HG03442 (cell line): ENCODE measurements around the gene COL9A3.

Experiments
- ATAC-seq: cut with Tn5 transposase; IDR thresholded peaks from one replicate; pipeline ENCODE4 v1.9.1; 2021; ENCODE audit warnings: mild to moderate bottlenecking, moderate library complexity; ENCODE audit not compliant: unreplicated experiment

The COL9A3 gene

DNA sequence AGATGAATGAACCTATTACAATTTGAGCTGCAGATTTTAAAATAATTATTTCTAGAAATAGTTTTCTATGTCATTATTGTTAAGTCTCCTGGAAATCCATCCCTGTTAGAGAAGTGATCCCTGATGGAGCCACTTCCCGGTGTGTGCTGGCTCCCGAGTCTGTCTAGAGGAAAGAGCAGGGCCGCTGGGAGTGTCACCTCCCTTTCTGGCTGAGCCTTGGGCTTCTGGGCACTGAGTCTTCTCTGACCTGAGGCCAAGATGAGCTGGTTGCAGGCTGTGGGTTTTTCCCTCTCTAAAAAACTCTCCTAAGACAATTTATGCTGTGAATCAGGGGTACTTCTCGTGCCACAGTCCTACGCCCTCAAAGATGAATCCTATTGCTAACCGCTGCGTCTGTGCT lies 73.6 kb downstream of the COL9A3 start:
- ATAC-seq = no peak
